H1 (cell line): ENCODE results near the gene ROR1. TPM values are rescaled to one million over a fixed set of nuclear protein-coding genes. Genes with fewer than 3 reads are reported as not detected.
A peak's percentile ranks its signal among the peaks of the same experiment; 100 is the strongest.

ENCODE experiments used
- CTCF ChIA-PET: fragments of 300-600 bp; sonication (Branson Sonifier 250); formaldehyde crosslinking; loops from one replicate; lab custom pipeline; 2021; ENCODE audit not compliant: partially characterized antibody; lab: Charles Lee
- POLR2A ChIA-PET: fragments of 300-600 bp; sonication (Branson Sonifier 250); formaldehyde crosslinking; loops from one replicate; lab custom pipeline; 2021; ENCODE audit warnings: inconsistent platforms; ENCODE audit not compliant: partially characterized antibody; lab: Charles Lee
- DNase-seq, 2 experiments: peaks; one replicate each; pipeline versions ENCODE4 v3.0.0 to v3.0.0-alpha.2; 2010 to 2022; ENCODE audit warnings: low spot score in 2 of 2, low read depth in 1 of 2, mixed read lengths in 1 of 2
- FAIRE-seq: peaks from 2 replicates; lab custom pipeline; 2011; peaks lifted over from hg19 to GRCh38; lab: Jason Lieb, UNC
- H2AFZ ChIP-seq: 2 replicates; pipeline ENCODE4 v1.8.1; 2012; ENCODE audit warnings: low read length, inconsistent platforms
- H2AK5ac ChIP-seq: 2 replicates; pipeline ENCODE4 v1.6.1; 2013; ENCODE audit warnings: low read depth, low read length
- H2BK120ac ChIP-seq: replicated peaks from 2 replicates; pipeline ENCODE3; 2013; ENCODE audit warnings: low read depth, low read length, inconsistent platforms
- H2BK12ac ChIP-seq: 2 replicates; pipeline ENCODE4 v1.6.1; 2013; ENCODE audit warnings: low read depth, low read length
- H2BK15ac ChIP-seq: 2 replicates; pipeline ENCODE4 v1.6.1; 2013; ENCODE audit warnings: low read length
- H2BK20ac ChIP-seq: 2 replicates; pipeline ENCODE4 v1.6.1; 2013; ENCODE audit warnings: low read length
- H2BK5ac ChIP-seq: 2 replicates; pipeline ENCODE4 v1.6.1; 2013; ENCODE audit warnings: low read depth, low read length
- H3K14ac ChIP-seq: 2 replicates; pipeline ENCODE4 v1.6.1; 2013; ENCODE audit warnings: inconsistent platforms; ENCODE audit not compliant: insufficient read length
- H3K18ac ChIP-seq: 2 replicates; pipeline ENCODE4 v1.6.1; 2013; ENCODE audit warnings: low read length; ENCODE audit errors: extremely low read depth
- H3K23ac ChIP-seq: 2 replicates; pipeline ENCODE4 v1.6.1; 2013; ENCODE audit warnings: inconsistent platforms; ENCODE audit not compliant: insufficient read length
- H3K23me2 ChIP-seq: 2 replicates; pipeline ENCODE4 v1.6.1; 2013; ENCODE audit warnings: low read depth, low read length
- H3K27ac ChIP-seq: 2 replicates; pipeline ENCODE4 v1.6.1; 2011; ENCODE audit warnings: low read depth, low read length, inconsistent platforms
- H3K27me3 ChIP-seq, 4 experiments: replicated peaks in 1 of 4; 1 replicate in 1 of 4; 2 replicates in 3 of 4; pipeline versions ENCODE4 v1.6.1 to v1.8.1; 2011 to 2013; ENCODE audit warnings: low read length in 3 of 4, mild to moderate bottlenecking in 3 of 4, inconsistent platforms in 2 of 4, mixed read lengths in 2 of 4, moderate library complexity in 1 of 4; ENCODE audit not compliant: control insufficient read depth in 3 of 4, insufficient read depth in 3 of 4; ENCODE audit errors: extremely low read depth in 1 of 4
- H3K36me3 ChIP-seq, 4 experiments: 2 replicates each; pipeline versions ENCODE4 v1.6.1 to v1.8.1; 2011 to 2013; ENCODE audit warnings: mild to moderate bottlenecking in 4 of 4, low read length in 3 of 4, moderate library complexity in 2 of 4, control low read depth in 1 of 4, inconsistent platforms in 1 of 4; ENCODE audit not compliant: insufficient read depth in 4 of 4, control insufficient read depth in 2 of 4
- H3K4ac ChIP-seq: replicated peaks from 2 replicates; pipeline ENCODE3; 2013; ENCODE audit warnings: low read length, low read depth, mixed read lengths, inconsistent platforms; ENCODE audit not compliant: insufficient read length
- H3K4me1 ChIP-seq, 4 experiments: replicated peaks in 1 of 4; 1 replicate in 1 of 4; 2 replicates in 3 of 4; pipeline versions ENCODE4 v1.6.1 to v1.8.1; 2011 to 2013; ENCODE audit warnings: low read length in 3 of 4, inconsistent platforms in 2 of 4, mixed read lengths in 1 of 4; ENCODE audit not compliant: insufficient read depth in 4 of 4, control insufficient read depth in 3 of 4
- H3K4me2 ChIP-seq, 2 experiments: 2 replicates each; pipeline versions ENCODE4 v1.6.1 to v1.8.1; 2011 to 2013; ENCODE audit warnings: low read depth in 2 of 2, low read length in 2 of 2, control low read depth in 1 of 2, inconsistent platforms in 1 of 2, mild to moderate bottlenecking in 1 of 2; ENCODE audit not compliant: insufficient read depth in 1 of 2
- H3K4me3 ChIP-seq, 4 experiments: fragments of 200-600, 300-600 bp in 1 of 4; sonication (generic), shearing (Covaris generic), sonication (Bioruptor Twin) in 1 of 4; 2 replicates each; pipeline versions ENCODE4 v1.5.1 to v1.8.1; 2011 to 2016; ENCODE audit warnings: low read length in 4 of 4, low read depth in 3 of 4, control low read depth in 2 of 4, inconsistent platforms in 2 of 4, mild to moderate bottlenecking in 2 of 4, mixed read lengths in 1 of 4, moderate library complexity in 1 of 4; ENCODE audit not compliant: insufficient read depth in 2 of 4; ENCODE audit errors: extremely low read depth in 1 of 4
- H3K56ac ChIP-seq: replicated peaks from 2 replicates; pipeline ENCODE3; 2013; ENCODE audit warnings: low read depth, mild to moderate bottlenecking, mixed read lengths, low read length, inconsistent platforms; ENCODE audit not compliant: insufficient read length
- H3K79me1 ChIP-seq: 2 replicates; pipeline ENCODE4 v1.6.1; 2013; ENCODE audit warnings: low read depth, low read length, control low read depth
- H3K79me2 ChIP-seq, 2 experiments: 2 replicates each; pipeline versions ENCODE4 v1.6.1 to v1.8.1; 2012 to 2013; ENCODE audit warnings: low read length in 2 of 2, mild to moderate bottlenecking in 2 of 2, inconsistent platforms in 1 of 2; ENCODE audit not compliant: insufficient read depth in 2 of 2, control insufficient read depth in 1 of 2
- H3K9ac ChIP-seq, 4 experiments: replicated peaks in 1 of 4; 1 replicate in 1 of 4; 2 replicates in 3 of 4; pipeline versions ENCODE4 v1.6.1 to v1.8.1; 2011 to 2013; ENCODE audit warnings: low read depth in 3 of 4, low read length in 3 of 4, control low read depth in 2 of 4, mild to moderate bottlenecking in 2 of 4, moderate library complexity in 2 of 4, inconsistent platforms in 1 of 4; ENCODE audit errors: extremely low read depth in 1 of 4
- H3K9me3 ChIP-seq, 2 experiments: 2 replicates each; pipeline versions ENCODE4 v1.6.1 to v1.8.1; 2012 to 2013; ENCODE audit warnings: mild to moderate bottlenecking in 2 of 2, moderate library complexity in 2 of 2, control low read depth in 1 of 2, inconsistent platforms in 1 of 2, low read depth in 1 of 2, low read length in 1 of 2, mixed read lengths in 1 of 2; ENCODE audit not compliant: insufficient read depth in 2 of 2
- H4K20me1 ChIP-seq, 2 experiments: replicated peaks in 1 of 2; 2 replicates each; pipeline versions ENCODE3 to v1.8.1; 2011 to 2013; ENCODE audit warnings: inconsistent platforms in 2 of 2, low read length in 2 of 2, mild to moderate bottlenecking in 1 of 2; ENCODE audit not compliant: insufficient read depth in 2 of 2, control insufficient read depth in 1 of 2
- H4K5ac ChIP-seq: 2 replicates; pipeline ENCODE4 v1.6.1; 2013; ENCODE audit warnings: low read length, low read depth, mixed read lengths, inconsistent platforms; ENCODE audit not compliant: insufficient read length
- H4K8ac ChIP-seq: 2 replicates; pipeline ENCODE4 v1.8.0; 2013; ENCODE audit warnings: mild to moderate bottlenecking, moderate library complexity, low read length, inconsistent platforms; ENCODE audit not compliant: insufficient read depth; ENCODE audit errors: extremely low read depth
- H4K91ac ChIP-seq: replicated peaks from 2 replicates; pipeline ENCODE3; 2013; ENCODE audit warnings: low read length, mixed read lengths, inconsistent platforms; ENCODE audit not compliant: insufficient read length
- ATF3 ChIP-seq: IDR thresholded peaks from 2 replicates; pipeline ENCODE4 v1.6.1; 2011; ENCODE audit warnings: low read depth, mild to moderate bottlenecking, low read length; ENCODE audit not compliant: insufficient read depth
- BACH1 ChIP-seq: IDR thresholded peaks from 2 replicates; pipeline ENCODE4 v1.6.1; 2012; ENCODE audit warnings: low read length, improper control_type of control experiment
- CEBPB ChIP-seq: IDR thresholded peaks from 2 replicates; pipeline ENCODE4 v1.6.1; 2012; ENCODE audit warnings: low read depth, low read length
- HDAC2 ChIP-seq, 2 experiments: fragments of 300-600 bp in 1 of 2; sonication (generic) in 1 of 2; IDR thresholded peaks; 2 replicates each; pipeline ENCODE4 v1.6.1; 2011 to 2012; ENCODE audit warnings: low read depth in 2 of 2, low read length in 2 of 2, mild to moderate bottlenecking in 2 of 2, moderate library complexity in 2 of 2, borderline replicate concordance in 1 of 2, inconsistent platforms in 1 of 2
- JUND ChIP-seq: IDR thresholded peaks from 2 replicates; pipeline ENCODE4 v1.6.1; 2011; ENCODE audit warnings: mild to moderate bottlenecking, improper control_type of control experiment, low read length
- POLR2A ChIP-seq, 2 experiments: IDR thresholded peaks; 1 replicate in 1 of 2; 2 replicates in 1 of 2; pipeline ENCODE4 v1.6.1; 2011; ENCODE audit warnings: low read depth in 2 of 2, low read length in 2 of 2, mild to moderate bottlenecking in 2 of 2; ENCODE audit errors: control extremely low read depth in 1 of 2
- POU5F1 ChIP-seq: IDR thresholded peaks from 2 replicates; pipeline ENCODE4 v1.6.1; 2011; ENCODE audit warnings: low read depth, mild to moderate bottlenecking, low read length, moderate library complexity
- SIN3A ChIP-seq, 2 experiments: IDR thresholded peaks in 1 of 2; conservative IDR thresholded peaks in 1 of 2; 2 replicates each; pipeline ENCODE4 v1.6.1; 2011 to 2012; ENCODE audit warnings: low read length in 2 of 2, improper control_type of control experiment in 1 of 2, low read depth in 1 of 2, mild to moderate bottlenecking in 1 of 2
- SP1 ChIP-seq: IDR thresholded peaks from 2 replicates; pipeline ENCODE4 v1.6.1; 2011; ENCODE audit warnings: low read depth, low read length
- SP4 ChIP-seq: IDR thresholded peaks from 2 replicates; pipeline ENCODE4 v1.6.1; 2012; ENCODE audit warnings: low read length, inconsistent platforms
- TAF1 ChIP-seq: IDR thresholded peaks from 2 replicates; pipeline ENCODE4 v1.6.1; 2011; ENCODE audit warnings: mild to moderate bottlenecking, low read depth, low read length
- WGBS, 2 experiments: shearing (Covaris generic) in 1 of 2; methylation state at CpG; one replicate each; pipeline versions ENCODE4 v1.1.6 to v1.1.7; 2013 to 2015; ENCODE audit warnings: low lambda C conversion rate in 2 of 2, mixed read lengths in 2 of 2, inconsistent platforms in 1 of 2, low coverage in 1 of 2, missing lambda C conversion rate in 1 of 2; ENCODE audit not compliant: insufficient replicate concordance in 2 of 2, insufficient coverage in 1 of 2, insufficient read length in 1 of 2; ENCODE audit errors: extremely low coverage in 1 of 2, missing lambda C conversion rate in 1 of 2; 5-methylcytosine and 5-hydroxymethylcytosine counted together
- polyA plus RNA-seq, 7 experiments: library from polyadenylated mRNA; depleted of rRNA in 3 of 7; stranded (reverse) in 5 of 7; unstranded in 2 of 7; fragments of >200 nt in 5 of 7; fragments of 200-250 nt in 2 of 7; gene quantifications; 1 replicate in 5 of 7; 2 replicates in 1 of 7; 4 replicates in 1 of 7; pipeline versions ENCODE4 v1.2.1 to v1.2.3, GENCODE V29; 2011 to 2013; ENCODE audit warnings: missing spikeins in 2 of 7, mixed read lengths in 2 of 7
- total RNA-seq: library from RNA; stranded (reverse); fragmentation: NEBNext Ultra II Directional; extraction: Animal tissue kit (Norgen Biotek cat#: 25700); gene quantifications from 2 replicates; pipeline ENCODE4 v1.2.1, GENCODE V29; 2021

ROR1 gene
- total and polyA plus RNA-seq, 2 of the 8 experiments (the other 6 are each of a cell fraction or from before 2014, with no cell fraction given): 33.6 to 73.6 TPM

GRCh38 chr1:63731117-63732043 is 42.4 kb upstream of the ROR1 start:
- H2AFZ ChIP-seq: no peak overlapping the region
- POLR2A ChIA-PET: interaction anchor here (0.8 to 1.3 kb wide), 3 partner anchors 11 to 40 kb away, joined by 3 to 4 read pairs (median 3); no protein-coding TSS in a partner anchor
- H3K27me3 ChIP-seq: peaks cover 0 to 1% (median 0%) of the 10 kb centered on the region in 4 experiments; a peak in 1 of 7 replicates
- H2AK5ac ChIP-seq: peak overlapping the region; percentile 95
- H2BK15ac ChIP-seq: no peak overlapping the region
- H3K4ac ChIP-seq: peak overlapping the region; percentile 71
- no peaks in the 10 kb centered on the region for H4K20me1 ChIP-seq
- H3K9ac ChIP-seq: no peak overlapping the region
- WGBS, 2 experiments: 80% methylated on average over 8 of the region's 9 CpGs; no CpG with 5 or more reads in 1 of the 2 experiments
- H3K23me2 ChIP-seq: no peaks in the 10 kb centered on the region
- H3K4me1 ChIP-seq: peaks cover 2 to 10% (median 8%) of the 10 kb centered on the region in 4 experiments; a peak in 4 of 7 replicates
- peak overlapping the region; percentile 91 for H2BK5ac ChIP-seq
- peak overlapping the region; percentile 89 for H2BK12ac ChIP-seq
- H3K14ac ChIP-seq: no peak overlapping the region
- H3K79me2 ChIP-seq: no peaks in the 10 kb centered on the region
- peak overlapping the region; percentile 74; the same call in 1 of the 2 replicates for H3K18ac ChIP-seq
- DNase-seq (no peak), FAIRE-seq (peak; percentile 78)
- peak overlapping the region; percentile 77 for H2BK120ac ChIP-seq
- no peaks in the 10 kb centered on the region for H3K36me3 ChIP-seq
- H3K9me3 ChIP-seq: peaks cover 2 to 5% of the 10 kb centered on the region in 2 experiments; a peak in 1 of 4 replicates
- H4K8ac ChIP-seq: no peak overlapping the region
- no peak overlapping the region; a peak in 1 of 8 replicates for H3K4me3 ChIP-seq
- H3K23ac ChIP-seq: no peak overlapping the region
- H3K27ac ChIP-seq: peak overlapping the region; percentile 32; the same call in 1 of the 2 replicates
- peak overlapping the region; percentile 17 for H3K56ac ChIP-seq
- no peaks in the 10 kb centered on the region for H3K79me1 ChIP-seq
- no peak overlapping the region for H3K4me2 ChIP-seq
- H2BK20ac ChIP-seq: no peak overlapping the region; the same call in 1 of the 2 replicates
- CTCF ChIA-PET: interaction anchor here (0.7 to 1.2 kb wide), 4 partner anchors 17 to 187 kb away, joined by 3 read pairs; no protein-coding TSS in a partner anchor
- H4K5ac ChIP-seq: no peak overlapping the region
- peak overlapping the region; percentile 4 for H4K91ac ChIP-seq
- TF ChIP-seq TAF1: no peak
- no peak for TF ChIP-seq ATF3
- peak in 1 of 2 experiments; percentile 99; a peak in 2 of 4 replicates for TF ChIP-seq HDAC2 (IDR thresholded peaks at IDR 0.05; ENCODE audit: borderline replicate concordance in 1 of 2, low read depth in 2 of 2, low read length in 2 of 2)
- TF ChIP-seq POLR2A (IDR thresholded peaks at IDR 0.05; ENCODE audit: control extremely low read depth in 1 of 2, low read depth in 2 of 2, low read length in 2 of 2): no peak
- peak; percentile 75 for TF ChIP-seq POU5F1
- no peak for TF ChIP-seq SP4
- peak; percentile 72 for TF ChIP-seq SP1
- no peak for TF ChIP-seq SIN3A (conservative IDR thresholded peaks at IDR 0.05 in 1 of 2, IDR thresholded peaks at IDR 0.05 in 1 of 2; ENCODE audit: low read depth in 1 of 2, low read length in 2 of 2)
- no peak for TF ChIP-seq CEBPB
- peak; percentile 15; the same call in 1 of the 2 replicates for TF ChIP-seq JUND
- TF ChIP-seq BACH1: no peak
